Stimulated activated CD4-positive, alpha-beta T cell treated with anti-CD3 and anti-CD28 coated beads, Interleukin-12 subunit alpha, Interleukin-12 subunit beta, amount 100 ng/mL, for 4 hours (primary cell): ENCODE results near the gene FAM78A.
"Not testable (repeated sequence)": the region's sequence is repeated elsewhere in the genome, so short reads cannot be mapped to it uniquely, and the experiment has no call there.

Source experiments
- DNase-seq: peaks from one replicate; pipeline ENCODE4 v3.0.0-alpha.2; 2020

The FAM78A gene

DNA sequence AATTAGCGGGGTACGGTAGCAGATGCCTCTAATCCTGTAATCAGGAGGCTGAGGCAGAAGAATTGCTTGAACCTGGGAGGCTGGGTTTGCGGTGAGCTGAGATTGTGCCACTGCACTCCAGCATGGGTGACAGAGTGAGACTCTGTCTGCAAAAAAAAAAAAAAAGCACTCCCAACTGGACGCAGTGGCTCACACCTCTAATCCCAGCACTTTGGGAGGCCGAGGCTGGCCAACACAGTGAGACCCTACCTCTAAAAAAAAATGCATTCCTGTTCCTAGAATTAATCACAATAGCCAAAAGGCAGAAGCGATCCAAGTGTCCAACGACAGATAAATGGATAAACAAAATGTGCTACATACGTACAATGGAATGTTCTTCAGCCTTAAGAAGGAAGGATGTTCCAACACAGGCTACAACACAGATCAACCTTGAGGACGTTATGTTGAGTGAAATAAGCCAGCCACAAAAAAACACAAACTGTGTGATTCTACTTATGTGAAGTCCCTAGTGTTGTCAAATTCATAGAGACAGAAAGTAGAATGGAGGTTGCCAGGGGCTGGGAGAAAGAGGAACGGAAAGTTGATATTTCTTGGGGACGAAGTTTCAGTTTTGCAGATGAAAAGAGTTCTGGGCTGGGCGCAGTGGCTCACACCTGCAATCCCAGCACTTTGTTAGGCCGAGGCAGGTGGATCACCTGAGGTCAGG is 13.8 kb downstream of the FAM78A start:
- DNase-seq: no peak

DNA sequence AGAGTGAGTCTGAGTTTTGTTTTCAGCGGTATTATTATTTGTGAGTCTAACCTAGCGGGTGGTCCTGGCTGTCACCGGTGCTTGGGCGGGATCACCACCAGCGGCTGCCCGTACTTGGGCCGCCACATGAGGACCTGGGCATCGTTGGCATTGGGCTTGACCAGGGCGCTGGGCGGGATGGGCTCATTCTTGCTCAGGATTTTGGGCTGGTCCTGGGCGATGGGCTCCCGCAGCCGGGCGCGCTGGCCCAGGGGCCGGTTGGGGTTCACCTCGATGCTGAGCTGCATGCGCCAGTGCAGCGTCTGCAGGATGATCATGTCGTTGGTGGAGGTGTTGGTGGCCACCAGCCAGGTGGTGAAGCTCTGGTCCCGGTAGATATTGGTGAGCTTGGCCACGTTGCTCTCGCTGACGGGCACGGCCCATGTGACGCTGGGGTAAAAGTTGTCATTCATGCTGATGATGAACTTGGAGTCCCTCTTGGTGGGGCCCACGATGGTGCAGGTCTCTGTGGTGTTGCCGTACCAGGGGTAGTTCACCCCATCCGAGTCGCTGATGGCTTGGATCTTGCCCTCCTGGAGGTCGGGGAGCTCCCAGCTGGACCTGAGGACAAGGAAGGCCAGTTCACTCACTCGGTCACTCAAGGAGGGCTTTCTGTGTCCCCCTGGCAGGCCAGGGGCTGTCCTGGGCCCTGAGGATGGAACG is 15.4 kb downstream of the FAM78A start:
- DNase-seq: no peak

DNA sequence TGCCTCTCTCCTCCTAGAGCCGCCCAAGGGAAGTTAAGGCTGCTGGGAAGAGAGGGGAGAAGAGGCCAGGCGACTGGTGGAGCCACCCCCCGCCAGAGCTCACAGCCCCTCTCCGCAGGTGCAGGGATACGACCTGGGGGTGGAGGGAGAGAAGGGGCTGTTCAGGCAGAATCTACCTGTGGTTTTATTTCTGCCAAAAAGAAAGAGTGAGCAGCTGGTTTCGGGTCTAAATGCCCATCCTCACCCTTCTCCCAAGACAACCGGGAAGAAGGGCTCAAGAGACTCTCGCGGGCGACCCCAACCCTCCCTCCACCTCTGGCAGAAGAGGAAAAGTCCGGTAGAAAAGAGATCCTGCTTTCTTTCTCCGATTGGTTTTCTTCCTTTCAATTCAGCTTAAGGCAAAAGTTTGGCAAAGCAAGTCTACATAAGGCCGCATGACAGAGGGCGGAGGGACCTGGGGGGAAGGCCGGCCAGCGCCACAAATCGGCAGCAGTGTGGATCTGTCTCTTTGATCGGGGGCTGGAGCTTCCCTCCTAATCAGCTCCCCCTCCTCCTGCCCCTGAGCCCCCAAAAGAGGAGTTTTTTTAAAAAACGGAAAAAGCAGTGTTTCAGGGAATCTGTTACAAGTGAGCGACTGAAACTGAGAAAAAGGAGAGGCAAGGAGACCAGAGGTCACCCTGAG is 16.3 kb downstream of the FAM78A start:
- no peak for DNase-seq

DNA sequence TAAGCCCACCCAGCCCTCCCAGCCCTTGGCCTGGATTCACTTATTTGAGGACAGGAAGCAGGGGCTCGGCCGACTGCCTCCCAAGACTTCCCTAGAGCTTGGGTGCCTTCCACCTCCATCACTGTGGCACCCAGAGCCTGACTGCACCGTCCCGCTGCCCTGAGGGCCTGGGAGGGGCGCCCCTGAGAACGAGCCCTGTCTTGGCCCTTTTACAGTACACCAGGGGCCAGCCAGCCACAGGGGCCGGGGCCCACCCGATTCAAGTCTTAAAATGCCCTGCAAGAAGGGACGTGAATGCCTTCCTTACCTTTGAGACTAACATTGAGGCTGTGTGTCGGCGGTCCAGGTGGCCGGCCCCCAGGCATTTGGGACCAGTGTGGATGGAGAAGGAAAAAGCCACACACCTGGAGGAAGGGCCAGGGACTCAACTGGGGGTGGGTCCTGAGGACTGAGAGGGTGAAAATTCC is 16.8 kb downstream of the FAM78A start:
- DNase-seq: no peak

DNA sequence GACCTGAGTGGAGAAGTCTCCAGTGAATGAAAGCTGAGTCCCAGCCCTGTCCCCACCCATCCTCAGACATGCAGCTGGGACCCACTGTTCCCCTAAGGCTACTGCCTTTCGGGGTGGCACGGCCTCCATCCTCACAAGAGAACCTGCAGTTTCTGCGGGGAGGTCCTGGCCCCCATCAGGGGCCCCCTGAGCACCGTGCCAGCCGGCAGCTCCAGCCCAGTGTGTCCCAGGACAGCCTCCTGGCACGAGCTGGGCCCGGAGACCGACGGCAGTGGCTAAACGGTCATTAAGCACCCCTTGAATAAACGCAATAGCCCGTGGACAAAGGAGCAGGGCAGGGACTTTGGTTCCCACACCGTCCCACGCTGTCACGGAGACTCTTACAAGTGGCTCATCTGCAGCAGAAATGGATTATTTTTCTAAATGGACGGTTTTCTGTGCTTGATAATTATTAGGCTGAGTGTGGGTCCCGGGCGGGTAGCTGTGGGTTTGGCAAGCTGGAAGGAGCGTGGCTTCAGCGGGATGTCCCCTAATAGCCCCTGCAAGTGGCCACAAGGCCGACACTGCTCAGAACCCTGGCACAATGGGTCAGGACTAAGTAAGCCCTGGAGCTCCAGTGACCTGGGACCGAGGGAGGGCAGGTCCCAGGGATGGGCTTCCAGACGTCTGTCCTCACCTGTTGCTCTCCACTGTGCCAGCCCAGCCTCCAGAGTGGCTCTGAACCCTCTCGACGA is 17.4 kb downstream of the FAM78A start:
- no peak for DNase-seq

DNA sequence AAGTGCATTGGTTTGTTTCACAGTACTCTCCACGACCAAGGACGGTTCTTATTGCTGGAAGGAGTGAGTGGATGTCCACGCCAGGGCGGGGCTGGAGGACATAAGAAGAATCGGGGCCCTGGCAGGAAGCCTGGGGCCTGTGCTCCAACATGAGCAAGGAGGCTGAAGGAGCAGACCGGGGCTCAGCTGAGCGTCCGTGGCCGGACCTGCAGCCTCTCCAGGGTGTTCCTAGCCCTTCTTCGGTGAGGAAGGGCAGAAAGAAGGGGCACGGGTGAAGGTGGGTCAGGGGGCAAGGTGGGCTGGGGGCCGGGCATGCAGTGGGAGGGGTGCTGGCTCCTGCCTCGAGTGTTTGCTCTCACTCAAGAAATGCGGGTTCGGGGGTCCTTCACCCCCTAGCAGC is 18.1 kb downstream of the FAM78A start:
- DNase-seq: no peak

DNA sequence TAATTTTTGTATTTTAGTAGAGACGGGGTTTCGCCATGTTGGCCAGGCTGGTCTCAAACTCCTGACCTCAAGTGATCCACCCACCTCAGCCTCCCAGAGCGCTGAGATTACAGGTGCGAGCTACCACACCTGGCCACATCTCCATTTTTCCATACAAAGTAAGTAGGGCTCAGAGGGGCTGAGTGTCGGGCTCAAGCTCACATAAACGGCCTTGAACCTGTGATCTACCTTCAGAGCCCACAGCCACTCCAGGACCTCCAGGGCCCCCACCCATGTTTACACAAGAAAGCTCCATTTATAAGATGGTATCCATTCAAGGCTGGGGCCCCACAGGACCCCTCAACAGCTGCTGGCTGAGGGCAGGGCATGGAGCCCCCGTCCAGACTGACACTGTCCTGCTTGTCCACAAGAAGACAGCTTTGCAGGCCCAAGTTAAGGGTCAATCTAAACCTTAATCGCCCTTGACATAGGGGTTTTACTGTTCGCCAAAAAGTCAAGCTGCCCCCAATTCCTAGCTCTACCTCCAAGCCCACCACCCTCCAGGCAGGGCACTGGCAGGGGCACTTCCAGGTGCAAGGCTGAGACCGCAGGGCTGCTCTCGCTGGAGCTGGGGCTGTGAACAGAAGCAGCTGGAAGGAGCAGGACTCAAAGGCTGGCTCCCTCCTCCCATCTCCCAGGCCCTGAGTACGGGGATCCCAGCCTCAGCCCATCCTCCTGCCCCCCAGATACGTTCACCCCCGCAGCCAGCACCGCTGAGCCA is 18.9 kb downstream of the FAM78A start:
- no peak for DNase-seq

DNA sequence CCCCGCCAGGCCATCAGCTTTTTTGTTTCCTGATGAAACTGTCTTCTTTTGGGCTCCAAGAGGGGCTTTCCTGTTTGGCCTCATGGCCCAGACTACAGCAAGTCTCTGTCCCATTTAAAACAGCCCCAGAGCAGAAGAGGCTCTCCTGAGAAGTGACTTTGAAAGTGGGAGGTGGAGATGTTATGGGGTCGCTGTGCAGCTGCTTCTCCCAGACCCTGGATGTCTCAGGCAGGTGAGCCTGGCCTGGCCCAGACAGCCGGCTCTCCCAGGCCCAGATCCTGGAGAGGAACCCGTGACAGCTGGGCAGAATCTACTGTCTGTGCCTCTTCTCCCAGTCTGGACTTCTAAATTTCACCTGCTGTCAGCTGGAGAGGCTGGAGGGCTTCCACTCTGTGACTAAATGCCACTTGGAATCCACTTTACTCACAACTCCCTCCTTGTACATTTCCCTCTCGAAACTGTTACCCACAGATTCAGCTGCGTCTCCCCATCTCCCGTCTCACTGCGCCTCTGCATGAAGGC is 20.6 kb downstream of the FAM78A start:
- no peak for DNase-seq

DNA sequence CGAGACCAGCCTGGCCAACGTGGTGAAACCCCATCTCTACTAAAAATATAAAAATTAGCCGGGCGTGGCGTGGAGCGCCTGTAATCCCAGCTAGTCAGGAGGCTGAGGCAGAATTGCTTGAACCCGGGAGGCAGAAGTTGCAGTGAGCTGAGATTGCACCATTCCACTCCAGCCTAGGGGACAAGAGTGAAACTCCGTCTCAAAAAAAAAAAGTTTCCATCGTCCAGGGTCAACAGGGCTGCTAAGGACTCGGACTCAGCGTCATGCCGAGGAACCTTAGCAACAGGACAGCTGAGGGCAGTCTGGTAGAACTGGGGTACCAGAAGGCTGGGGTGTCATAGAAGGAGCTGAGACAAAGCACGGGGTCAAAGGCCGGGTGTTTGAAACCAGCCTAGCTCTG is 21.7 kb downstream of the FAM78A start:
- no peak for DNase-seq

DNA sequence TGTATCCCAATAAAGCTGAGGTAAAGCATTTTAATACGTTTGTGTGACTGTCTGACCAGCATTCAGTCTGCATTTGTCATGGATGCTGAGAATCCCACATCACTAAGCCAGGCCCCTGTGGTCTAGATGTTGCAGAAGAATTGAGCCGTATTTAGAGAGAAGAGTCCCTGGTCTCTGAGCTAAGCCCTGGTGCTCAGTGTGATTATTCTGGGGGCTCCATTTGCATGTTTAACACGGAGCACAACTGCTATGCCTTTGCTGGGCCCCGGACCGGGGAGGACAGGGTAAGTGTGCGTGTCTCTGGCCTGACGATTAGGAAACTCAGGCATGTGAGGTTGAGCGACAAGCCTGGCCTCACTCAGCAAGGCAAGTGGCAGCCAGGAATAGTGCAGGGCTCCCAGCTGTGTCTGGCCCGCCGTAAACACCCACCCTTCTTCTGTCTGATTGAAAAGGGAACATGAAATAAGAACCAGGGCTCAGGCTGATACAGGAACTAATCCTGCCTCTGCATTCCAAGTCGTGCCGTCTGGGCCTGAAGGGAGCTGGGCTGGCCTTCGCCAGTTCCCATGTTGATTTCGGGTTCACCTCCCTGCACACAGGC is 22.3 kb downstream of the FAM78A start:
- DNase-seq: no peak

DNA sequence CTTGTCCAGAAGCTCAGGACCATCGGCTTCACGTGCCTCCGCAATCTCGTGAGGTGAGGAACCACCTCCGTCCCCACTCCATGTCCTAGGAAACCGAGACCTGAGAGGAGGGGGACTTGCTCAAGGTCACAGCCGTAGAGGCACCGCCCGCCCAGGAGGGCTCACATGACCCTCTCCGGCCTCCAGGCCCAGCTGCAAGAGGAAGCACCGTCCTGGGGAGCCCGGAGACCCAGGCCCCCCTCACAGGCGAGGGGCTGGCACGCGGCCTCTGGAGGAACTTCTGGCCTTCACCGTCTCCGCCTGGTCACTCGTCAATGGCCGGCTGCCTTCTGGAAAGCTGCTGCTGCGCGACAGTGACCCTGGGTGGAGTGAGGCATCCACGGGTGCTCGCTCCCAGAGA is 24.2 kb downstream of the FAM78A start:
- DNase-seq: no peak

DNA sequence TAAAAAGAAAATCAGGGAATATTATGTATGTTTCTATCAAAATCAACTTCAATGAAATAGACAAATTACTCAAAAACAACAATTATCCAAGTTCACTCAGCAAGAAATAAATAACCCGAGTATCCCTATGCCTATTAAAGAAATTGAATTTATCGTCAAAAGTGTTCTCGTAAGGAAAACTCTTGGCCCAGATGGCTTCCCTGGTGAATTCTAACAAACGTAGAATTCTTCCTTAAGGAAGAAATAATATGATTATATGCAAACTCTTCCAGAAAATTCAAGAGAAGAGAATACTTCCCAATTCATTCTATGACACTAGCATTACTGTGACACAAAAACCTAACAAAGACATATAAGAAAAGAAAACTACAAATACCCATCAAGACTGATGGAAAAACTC is 29.7 kb downstream of the FAM78A start:
- DNase-seq: no peak

DNA sequence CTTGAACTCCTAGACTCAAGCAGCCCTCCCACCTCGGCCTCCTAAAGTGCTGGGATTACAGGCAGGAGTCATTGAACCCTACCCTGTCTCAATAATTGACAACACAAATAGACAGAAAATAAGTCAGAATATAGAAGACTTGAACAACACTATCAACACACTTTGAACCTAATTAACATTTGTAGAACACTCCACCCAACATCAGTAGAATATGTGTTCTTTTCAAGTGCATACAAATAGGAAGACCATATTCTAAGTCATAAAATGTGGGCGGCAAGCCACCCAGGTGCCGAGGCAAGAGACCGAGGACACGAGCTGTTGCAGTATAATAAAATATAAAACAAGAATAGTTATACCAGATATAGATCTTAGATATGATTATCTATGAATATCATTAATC is 32.0 kb downstream of the FAM78A start:
- not testable (repeated sequence) for DNase-seq

DNA sequence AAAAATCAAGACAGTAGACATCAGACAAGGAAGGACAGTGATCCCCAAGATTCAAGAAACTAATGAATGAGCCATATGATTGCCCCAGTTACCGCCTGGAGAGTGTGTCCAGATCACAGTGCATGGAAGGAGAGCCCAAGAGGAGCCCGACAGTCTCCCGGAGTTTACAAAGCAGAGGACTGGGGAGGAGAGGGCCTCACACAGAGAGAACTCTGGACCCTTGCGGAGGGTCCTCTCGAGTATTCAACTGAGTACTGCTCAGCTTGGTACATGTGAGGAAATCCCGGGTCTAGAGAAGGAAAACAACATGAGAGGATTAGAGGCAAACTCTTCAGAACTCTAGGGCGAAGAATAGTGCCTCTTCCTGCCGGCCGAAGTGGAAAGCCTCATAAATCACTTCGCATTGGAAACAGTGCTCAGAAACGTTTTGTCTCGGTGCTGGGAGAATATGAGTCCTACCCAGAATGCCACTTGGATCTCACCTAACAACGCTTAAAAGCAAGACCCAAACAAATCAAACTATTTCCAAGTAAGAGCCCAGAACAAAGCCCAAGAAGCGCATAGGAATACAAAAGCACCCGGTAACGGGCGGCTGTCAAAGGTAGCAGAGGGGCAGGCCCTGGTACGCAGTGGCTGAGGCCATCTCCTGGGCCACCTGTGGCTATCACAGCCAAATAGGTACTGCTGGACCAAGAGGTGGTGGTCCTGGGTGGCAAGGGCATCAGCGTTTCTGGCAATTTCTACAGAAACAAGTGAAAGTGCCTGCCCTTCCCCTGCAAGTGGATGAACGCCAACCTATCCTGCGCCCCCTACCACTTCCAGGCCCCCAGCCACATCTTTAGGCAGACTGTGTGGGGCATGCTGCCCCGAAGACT is 36.0 kb downstream of the FAM78A start:
- no peak for DNase-seq

DNA sequence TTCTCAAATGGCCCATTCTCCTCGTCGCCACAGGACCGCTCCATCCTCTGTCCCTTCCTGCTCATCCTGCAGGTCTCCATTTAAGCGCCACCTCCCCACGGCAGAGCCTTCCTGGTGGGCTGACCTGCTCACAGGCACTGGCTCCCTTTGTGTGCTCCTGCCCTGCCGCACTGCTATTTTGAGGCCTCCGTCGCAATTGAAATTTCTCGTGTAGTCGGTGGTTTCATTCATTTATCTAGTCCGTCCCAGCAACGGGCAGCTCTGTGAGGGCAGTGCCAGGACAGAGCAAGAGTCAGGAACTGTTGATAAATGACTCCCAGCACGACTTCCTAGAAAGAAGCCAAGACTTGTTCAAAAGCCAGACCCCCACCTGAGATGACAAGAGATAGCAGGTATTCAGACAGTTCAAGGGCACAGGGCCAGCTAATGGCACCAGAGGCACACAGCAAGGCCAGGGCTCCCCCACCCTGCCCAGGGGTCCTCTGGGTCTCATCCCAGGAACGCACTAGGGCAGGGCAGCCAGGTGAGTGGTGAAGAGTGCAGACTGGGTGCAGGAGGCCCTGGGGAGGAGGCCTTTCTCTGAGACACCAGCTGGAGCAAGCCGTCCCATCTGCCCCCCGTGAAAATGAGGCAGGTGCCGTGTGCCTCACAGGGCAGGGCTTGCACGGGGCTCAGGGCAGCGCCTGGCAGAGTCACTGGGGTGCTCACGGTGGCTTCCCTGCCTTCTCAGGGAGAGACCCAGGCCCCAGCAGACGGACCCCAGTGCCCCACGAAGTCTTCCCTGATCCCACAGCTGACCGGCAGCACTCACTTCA is 36.9 kb downstream of the FAM78A start:
- DNase-seq: no peak

DNA sequence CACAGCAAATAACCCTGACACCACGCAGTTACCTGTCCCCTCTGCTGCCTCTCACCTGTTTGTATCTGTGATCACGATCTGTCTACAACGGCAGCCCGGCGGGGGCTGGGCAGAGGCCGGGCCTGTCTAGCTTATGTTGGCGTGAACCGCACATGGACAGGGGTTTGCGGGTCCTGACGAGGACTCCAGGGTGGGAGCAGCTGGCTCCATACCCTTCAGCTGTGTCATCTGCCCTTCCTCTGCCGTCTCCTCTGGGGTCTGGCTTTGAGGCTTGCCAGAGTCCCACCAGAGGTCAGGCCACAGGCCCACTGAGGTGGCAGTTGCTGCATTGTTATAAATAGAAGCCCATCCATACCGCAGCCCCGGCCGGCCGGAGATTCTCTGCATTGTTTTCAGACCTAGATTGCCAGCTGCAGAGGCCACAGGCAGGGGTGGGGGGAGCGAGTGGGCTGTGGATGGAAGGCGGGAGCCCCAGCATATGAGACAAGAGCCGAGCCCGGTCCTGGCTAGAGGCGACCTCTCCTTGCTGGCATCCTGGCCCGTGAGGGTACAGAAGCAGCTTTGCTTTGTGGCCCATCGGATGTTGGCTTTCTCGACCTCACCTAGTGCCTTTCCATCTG is 37.8 kb downstream of the FAM78A start:
- DNase-seq: no peak

DNA sequence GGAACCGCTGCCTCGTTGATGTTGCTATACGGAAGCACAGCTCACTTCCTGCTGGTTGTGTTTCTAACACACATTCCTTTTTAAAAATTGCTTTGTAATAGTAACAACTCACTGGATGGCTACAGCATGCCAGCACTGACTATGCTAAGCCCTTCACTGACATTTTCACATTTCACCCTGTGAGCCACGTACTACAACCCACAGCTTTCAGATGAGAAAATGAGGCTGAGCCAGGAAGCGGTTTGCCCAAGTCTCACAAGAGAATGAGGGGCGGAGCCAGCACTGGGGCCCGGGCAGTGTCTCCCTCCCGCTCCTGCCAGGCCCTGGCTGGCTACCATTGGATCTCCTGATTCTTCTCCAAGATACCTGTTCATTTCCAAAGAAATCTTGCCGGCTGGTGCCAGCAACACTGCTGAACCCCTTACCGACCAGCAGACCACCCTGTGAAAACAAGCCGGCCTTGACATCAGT is 38.3 kb downstream of the FAM78A start:
- peak; percentile 77 for DNase-seq

DNA sequence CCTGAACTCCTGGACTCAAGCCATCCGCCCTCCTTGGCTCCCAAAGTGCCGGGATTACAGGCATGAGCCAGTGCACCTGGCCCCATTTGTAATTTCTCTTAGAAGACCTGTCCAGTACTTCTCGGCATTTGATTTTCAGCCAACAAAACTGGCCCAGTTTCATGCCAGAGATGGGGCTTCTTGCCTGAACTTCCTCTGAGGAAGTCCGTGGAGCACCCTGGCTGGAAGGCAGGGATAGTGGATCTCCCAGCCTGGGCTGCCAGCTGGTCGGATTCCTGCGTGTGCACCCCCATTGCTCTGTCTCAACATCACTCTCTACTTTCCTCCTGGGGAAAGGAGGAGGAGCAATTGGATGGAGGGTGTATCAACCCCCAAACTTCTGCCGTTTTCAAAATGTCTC is 39.0 kb downstream of the FAM78A start:
- DNase-seq: no peak

DNA sequence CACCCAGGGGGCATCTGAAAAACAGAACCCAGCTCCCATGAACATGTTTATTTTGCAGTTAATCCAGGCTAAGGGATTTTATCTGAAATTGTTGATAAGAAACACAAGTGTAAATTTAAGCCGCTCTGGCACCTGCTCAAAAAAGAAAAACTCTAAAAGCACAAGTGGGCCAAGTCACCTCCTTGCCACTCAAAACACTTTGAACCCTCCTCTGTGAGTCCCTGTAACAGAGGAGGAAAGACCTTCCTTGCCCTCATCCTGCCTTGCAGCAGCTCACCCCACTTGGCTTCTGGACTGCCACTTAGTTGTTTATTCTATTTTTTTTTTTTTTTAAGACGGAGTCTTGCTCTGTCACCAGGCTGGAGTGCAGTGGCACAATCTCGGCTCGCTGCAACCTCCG is 39.5 kb downstream of the FAM78A start:
- no peak for DNase-seq
